Esophagus squamous epithelium (tissue), 5 donors: Measurements from ENCODE around the gene KLHL6. TPM values are rescaled to one million over a fixed set of nuclear protein-coding genes. Genes with fewer than 3 reads are reported as not detected.

Experiments
- DNase-seq: peaks from one replicate; lab custom pipeline; 2025; lab: John Stamatoyannopoulos, UW
- H3K27ac ChIP-seq, 4 donors: fragments of 200-600 bp; sonication (generic); one replicate each; pipeline ENCODE4 v1.5.1; 2016 to 2019; ENCODE audit warnings: mild to moderate bottlenecking in 1 of 4
- H3K27me3 ChIP-seq, 4 donors: fragments of 200-600 bp; sonication (generic); 1 replicate in 3 of 4; 2 replicates in 1 of 4; pipeline versions ENCODE4 v1.5.1 to v1.6.0; 2017 to 2021; ENCODE audit warnings: antibody characterized with exemption in 1 of 4
- H3K36me3 ChIP-seq, 3 donors: fragments of 200-600 bp; sonication (generic); one replicate each; pipeline ENCODE4 v1.5.1; 2016 to 2019
- H3K4me1 ChIP-seq, 3 donors: fragments of 200-600 bp; sonication (generic); one replicate each; pipeline ENCODE4 v1.5.1; 2017 to 2019
- H3K4me3 ChIP-seq, 4 donors: fragments of 200-600 bp; sonication (generic); 1 replicate in 3 of 4; 2 replicates in 1 of 4; pipeline ENCODE4 v1.5.1; 2016 to 2019; ENCODE audit warnings: mild to moderate bottlenecking in 2 of 4, moderate library complexity in 1 of 4
- H3K9me3 ChIP-seq, 3 donors: fragments of 200-600 bp; sonication (generic); one replicate each; pipeline ENCODE4 v1.5.1; 2016 to 2019
- CTCF ChIP-seq, 6 experiments: fragments of 450-650 bp in 4 of 6; fragments of 200-600 bp in 2 of 6; sonication (generic) in 2 of 6; IDR thresholded peaks; one replicate each; pipeline ENCODE4 v1.5.1; 2016 to 2019; ENCODE audit warnings: antibody characterized with exemption in 6 of 6, mild to moderate bottlenecking in 4 of 6, moderate library complexity in 4 of 6
- POLR2A ChIP-seq, 4 donors: fragments of 450-650 bp; IDR thresholded peaks; one replicate each; pipeline ENCODE4 v1.6.1; 2017; ENCODE audit warnings: antibody characterized with exemption in 4 of 4, mild to moderate bottlenecking in 4 of 4, moderate library complexity in 3 of 4
- WGBS, 2 donors: methylation state at CpG; one replicate each; pipeline ENCODE4 v1.1.5; 2018; 5-methylcytosine and 5-hydroxymethylcytosine counted together
- intact Hi-C: fragments of 100-400 bp; cut with DNase I; formaldehyde crosslinking; loops from one replicate; pipeline ENCODE4 v1.15.0; 2022
- total RNA-seq, 4 donors: library from RNA; depleted of rRNA; stranded (reverse); fragments of >200 nt; gene quantifications; one replicate each; pipeline ENCODE4 v1.1.0, GENCODE V29; 2016
- donor health status: DM: yes; HTN: yes; CAD: no.

The KLHL6 gene
- total RNA-seq, 4 donors from 2014 or later = 0.66 to 2.7 (median 1.8) TPM; not detected in 1

- no peaks in the 10 kb centered on the region for H3K9me3 ChIP-seq
These were observed 56.9 kb downstream of the KLHL6 start for GRCh38 chr3:183498634-183499033.

DNA sequence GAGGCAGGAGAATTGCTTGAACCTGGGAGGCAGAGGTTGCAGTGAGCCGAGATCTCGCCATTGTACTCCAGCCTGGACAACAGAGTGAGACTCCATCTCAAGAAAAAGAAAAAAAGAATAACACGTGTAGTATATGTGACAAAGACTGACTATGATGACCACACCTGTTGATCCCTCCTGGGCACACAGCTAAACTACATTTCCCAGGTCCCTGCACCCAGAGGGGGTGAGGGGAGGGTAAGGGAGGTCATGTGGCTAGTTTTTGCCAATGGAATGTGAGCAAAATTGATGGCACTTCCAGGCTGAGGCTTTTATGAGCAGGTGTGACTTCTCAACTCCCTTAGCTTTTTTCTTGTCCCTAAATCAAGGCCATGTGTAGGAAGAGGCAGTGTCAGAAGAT, 58.2 kb downstream of the KLHL6 start:
- DNase-seq = no peak
- Histone ChIP-seq H3K4me3 (no peak overlapping the region), H3K27me3 (no peaks in the 10 kb centered on the region), H3K4me1 (peaks cover 0 to 7% (median under 1%) of the 10 kb centered on the region in 3 donors), H3K9me3 (no peaks in the 10 kb centered on the region), H3K36me3 (peaks cover 0 to 4% (median 0%) of the 10 kb centered on the region in 3 donors), H3K27ac (no peak overlapping the region)
- intact Hi-C loops = no loop called here
- 92% methylated on average over 3 of the region's 3 CpGs for whole genome bisulfite sequencing, 2 donors
- TF ChIP-seq POLR2A (IDR thresholded peaks at IDR 0.05) (no peak), CTCF (IDR thresholded peaks at IDR 0.05) (no peak)

More at GRCh38 chr3:183498634-183499033, 56.9 kb downstream of the KLHL6 start:
- Histone ChIP-seq H3K4me1 (no peaks in the 10 kb centered on the region), H3K27ac (no peak overlapping the region), H3K4me3 (no peak overlapping the region), H3K36me3 (no peaks in the 10 kb centered on the region), H3K27me3 (no peaks in the 10 kb centered on the region)
- TF ChIP-seq POLR2A (IDR thresholded peaks at IDR 0.05) (no peak), CTCF (IDR thresholded peaks at IDR 0.05) (no peak)
- WGBS, 2 donors = 76 to 83% methylated on average over 6 of the region's 6 CpGs
- intact Hi-C loops = no loop called here
- no peak for DNase-seq

DNA sequence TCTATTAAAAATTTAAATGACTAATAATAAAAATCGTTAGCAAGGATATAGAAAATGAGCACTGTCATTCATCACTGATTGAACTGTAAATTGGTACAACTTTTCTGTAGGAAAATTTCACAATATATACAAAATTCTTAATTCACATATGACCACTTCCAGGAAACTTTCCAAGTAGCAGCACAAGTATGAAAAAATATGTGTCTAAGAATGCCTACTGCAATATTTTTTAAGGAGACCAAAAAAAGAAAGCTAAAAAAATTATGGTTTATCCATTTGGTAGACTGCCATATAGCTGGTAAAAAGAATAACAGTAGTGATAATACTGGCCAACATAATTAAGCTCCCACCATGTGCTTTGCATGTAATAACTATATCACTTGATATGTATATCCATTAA, 59.2 kb downstream of the KLHL6 start:
- H3K27ac ChIP-seq = no peak overlapping the region
- no peaks in the 10 kb centered on the region for H3K27me3 ChIP-seq
- peaks cover under 1 to 11% (median 10%) of the 10 kb centered on the region in 3 donors for H3K4me1 ChIP-seq
- no peak overlapping the region for H3K4me3 ChIP-seq
- 88% methylated on average over 1 of the region's 1 CpG for WGBS, 2 donors
- H3K9me3 ChIP-seq = no peaks in the 10 kb centered on the region
- H3K36me3 ChIP-seq = peaks cover 0 to 4% (median 0%) of the 10 kb centered on the region in 3 donors
- TF ChIP-seq POLR2A (IDR thresholded peaks at IDR 0.05) (no peak), CTCF (IDR thresholded peaks at IDR 0.05) (no peak)
- intact Hi-C loops = no loop called here
- DNase-seq = no peak

- peaks cover 3 to 31% (median 10%) of the 10 kb centered on the region in 3 donors for H3K4me1 ChIP-seq
- 86 to 90% methylated on average over 2 of the region's 2 CpGs for WGBS, 2 donors
- TF ChIP-seq CTCF (IDR thresholded peaks at IDR 0.05) = no peak
- intact Hi-C loops = no loop called here
- no peak overlapping the region for H3K4me3 ChIP-seq
- peaks cover 0 to 4% (median 0%) of the 10 kb centered on the region in 3 donors for H3K36me3 ChIP-seq
- H3K27ac ChIP-seq = no peak overlapping the region
- H3K9me3 ChIP-seq = no peaks in the 10 kb centered on the region
- H3K27me3 ChIP-seq = no peaks in the 10 kb centered on the region
- DNase-seq = no peak
These were observed 61.2 kb downstream of the KLHL6 start for GRCh38 chr3:183494341-183494740.

GRCh38 chr3:183493296-183494045, 62.0 kb downstream of the KLHL6 start:
- Histone ChIP-seq H3K36me3 (peaks cover 0 to 4% (median 0%) of the 10 kb centered on the region in 3 donors), H3K9me3 (no peaks in the 10 kb centered on the region), H3K27ac (no peak overlapping the region), H3K4me1 (peaks cover 3 to 36% (median 10%) of the 10 kb centered on the region in 3 donors), H3K4me3 (no peak overlapping the region), H3K27me3 (no peaks in the 10 kb centered on the region)
- no peak for DNase-seq
- intact Hi-C loops = no loop called here
- WGBS, 2 donors = 80 to 83% methylated on average over 4 of the region's 4 CpGs
- TF ChIP-seq POLR2A (IDR thresholded peaks at IDR 0.05) (no peak), CTCF (IDR thresholded peaks at IDR 0.05) (no peak)
